Vagina (tissue), 2 donors: Measurements from ENCODE around the gene MTCH1.

Experiments used
- POLR2AphosphoS5 ChIP-seq, 2 donors: sonication (generic); formaldehyde crosslinking; IDR thresholded peaks; one replicate each; pipeline ENCODE4 v1.9.0; 2017; ENCODE audit warnings: antibody characterized with exemption in 2 of 2, mild to moderate bottlenecking in 2 of 2, low read depth in 1 of 2; ENCODE audit not compliant: insufficient read depth in 1 of 2
- TF ChIP-seq, protein P1 (sequence below), 3 experiments: fragments of 450-650 bp in 2 of 3; fragments of 200-600 bp in 1 of 3; sonication (generic) in 1 of 3; IDR thresholded peaks; one replicate each; pipeline ENCODE4 v1.5.1; 2017 to 2019; ENCODE audit warnings: antibody characterized with exemption in 3 of 3, mild to moderate bottlenecking in 2 of 3, moderate library complexity in 2 of 3

DNA sequence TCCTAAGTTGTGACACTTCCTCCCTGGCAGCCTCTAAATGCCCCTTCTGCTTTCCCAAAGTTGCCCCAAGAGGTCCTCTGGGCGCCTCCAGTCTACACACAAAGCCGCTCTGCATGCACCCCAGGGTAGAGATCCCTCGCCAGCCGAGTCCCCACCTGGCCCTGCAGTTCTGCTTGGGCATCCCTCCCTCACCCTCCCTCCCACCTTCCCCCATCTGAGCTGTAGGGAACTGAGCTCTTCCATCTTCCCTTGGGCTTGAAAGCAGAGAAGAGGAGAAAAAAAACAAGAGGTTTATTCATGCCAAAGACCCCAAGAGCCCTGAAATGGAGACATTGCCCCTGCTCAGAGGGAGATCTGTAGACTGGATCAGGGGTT, 13.7 kb upstream of the MTCH1 start:
- TF ChIP-seq, protein P1, sequence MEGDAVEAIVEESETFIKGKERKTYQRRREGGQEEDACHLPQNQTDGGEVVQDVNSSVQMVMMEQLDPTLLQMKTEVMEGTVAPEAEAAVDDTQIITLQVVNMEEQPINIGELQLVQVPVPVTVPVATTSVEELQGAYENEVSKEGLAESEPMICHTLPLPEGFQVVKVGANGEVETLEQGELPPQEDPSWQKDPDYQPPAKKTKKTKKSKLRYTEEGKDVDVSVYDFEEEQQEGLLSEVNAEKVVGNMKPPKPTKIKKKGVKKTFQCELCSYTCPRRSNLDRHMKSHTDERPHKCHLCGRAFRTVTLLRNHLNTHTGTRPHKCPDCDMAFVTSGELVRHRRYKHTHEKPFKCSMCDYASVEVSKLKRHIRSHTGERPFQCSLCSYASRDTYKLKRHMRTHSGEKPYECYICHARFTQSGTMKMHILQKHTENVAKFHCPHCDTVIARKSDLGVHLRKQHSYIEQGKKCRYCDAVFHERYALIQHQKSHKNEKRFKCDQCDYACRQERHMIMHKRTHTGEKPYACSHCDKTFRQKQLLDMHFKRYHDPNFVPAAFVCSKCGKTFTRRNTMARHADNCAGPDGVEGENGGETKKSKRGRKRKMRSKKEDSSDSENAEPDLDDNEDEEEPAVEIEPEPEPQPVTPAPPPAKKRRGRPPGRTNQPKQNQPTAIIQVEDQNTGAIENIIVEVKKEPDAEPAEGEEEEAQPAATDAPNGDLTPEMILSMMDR (IDR thresholded peaks at IDR 0.05): no peak
- TF ChIP-seq POLR2AphosphoS5 (IDR thresholded peaks at IDR 0.05; ENCODE audit: insufficient read depth in 1 of 2, low read depth in 1 of 2): no peak
